MM.1S (cell line): ENCODE results near the gene TNIK.

Experiments used
- CTCF ChIP-seq: fragments of 300-600 bp; sonication (generic); IDR thresholded peaks from 2 replicates; pipeline ENCODE4 v1.5.1; 2016; ENCODE audit warnings: antibody characterized with exemption, low read length, mixed read lengths
- EZH2 ChIP-seq: fragments of 300-600 bp; sonication (generic); optimal IDR thresholded peaks from 2 replicates; pipeline ENCODE3; 2017; ENCODE audit warnings: low read depth, mild to moderate bottlenecking, antibody characterized with exemption, low read length, mixed read lengths
- EZH2phosphoT487 ChIP-seq: fragments of 300-600 bp; sonication (generic); IDR thresholded peaks from 2 replicates; pipeline ENCODE4 v1.6.1; 2018; ENCODE audit warnings: antibody characterized with exemption, low read length

DNA sequence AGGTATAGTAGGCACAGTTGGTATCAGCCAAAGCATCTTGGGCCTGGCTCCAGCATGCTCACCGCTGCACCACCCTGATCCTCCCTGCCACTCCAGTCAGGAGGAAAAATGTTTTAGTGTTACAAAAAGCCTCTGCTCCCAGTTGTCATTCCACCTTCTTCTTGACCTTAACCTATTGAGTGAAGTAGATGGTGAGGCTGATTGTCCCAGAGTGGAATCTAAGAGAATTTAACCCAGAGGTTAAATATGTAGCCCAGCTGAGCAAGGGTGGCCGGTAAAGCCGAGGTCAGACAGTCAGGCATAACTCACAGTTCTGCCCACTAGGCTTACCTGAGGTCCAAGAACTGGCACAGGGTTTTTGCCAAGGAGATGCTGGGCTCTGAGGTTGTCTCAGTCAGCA lies 30.7 kb upstream of the TNIK start:
- TF ChIP-seq CTCF (no peak), EZH2 (no peak), EZH2phosphoT487 (no peak)
